HepG2 (cell line): ENCODE results near the gene ODC1. TPM values are rescaled to one million over a fixed set of nuclear protein-coding genes. Genes with fewer than 3 reads are reported as not detected.

Experiments
- ASH2L ChIP-seq: fragments of 300-600, 200-600 bp; sonication (generic); IDR thresholded peaks from 2 replicates; pipeline ENCODE4 v1.7.0; 2017; ENCODE audit warnings: low read depth, mild to moderate bottlenecking, moderate library complexity, mixed read lengths, low read length; ENCODE audit not compliant: insufficient read length
- BRD4 ChIP-seq: sonication (generic); formaldehyde crosslinking; IDR thresholded peaks from 2 replicates; pipeline ENCODE4 v1.4.0; 2020; ENCODE audit warnings: missing genetic modification reagents
- DPF2 ChIP-seq: sonication (generic); formaldehyde crosslinking; IDR thresholded peaks from 2 replicates; pipeline ENCODE4 v1.4.0; 2020; ENCODE audit warnings: mild to moderate bottlenecking, low read depth, missing genetic modification reagents, borderline replicate concordance
- ELF4 ChIP-seq: sonication (generic); formaldehyde crosslinking; IDR thresholded peaks from 2 replicates; pipeline ENCODE4 v1.5.0; 2020; ENCODE audit warnings: missing genetic modification reagents, mild to moderate bottlenecking, moderate library complexity, borderline replicate concordance
- EP300 ChIP-seq, 3 experiments: sonication (generic) in 1 of 3; formaldehyde crosslinking in 1 of 3; IDR thresholded peaks; 2 replicates each; pipeline versions ENCODE4 v1.5.1 to v1.6.1; 2011 to 2020; ENCODE audit warnings: low read depth in 2 of 3, low read length in 2 of 3, borderline replicate concordance in 1 of 3, improper control_type of control experiment in 1 of 3, mild to moderate bottlenecking in 1 of 3, missing genetic modification reagents in 1 of 3, moderate library complexity in 1 of 3
- GPN1 ChIP-seq: sonication (generic); formaldehyde crosslinking; IDR thresholded peaks from 2 replicates; pipeline ENCODE4 v1.5.1; 2020; ENCODE audit warnings: missing genetic modification reagents, borderline replicate concordance
- GTF2F1 ChIP-seq: fragments of 150-350 bp; IDR thresholded peaks from 2 replicates; pipeline ENCODE4 v1.6.1; 2014; ENCODE audit warnings: low read length
- HNRNPK ChIP-seq: fragments of 200-400 bp; formaldehyde crosslinking; IDR thresholded peaks from 2 replicates; pipeline ENCODE4 v1.6.1; 2018; ENCODE audit warnings: low read length, low read depth, moderate library complexity, mild to moderate bottlenecking; ENCODE audit not compliant: poor library complexity, severe bottlenecking
- KMT2B ChIP-seq: IDR thresholded peaks from 2 replicates; pipeline ENCODE4 v1.6.1; 2016; ENCODE audit warnings: missing genetic modification reagents, missing compliant biosample characterization
- MAF1 ChIP-seq: sonication (generic); formaldehyde crosslinking; IDR thresholded peaks from 2 replicates; pipeline ENCODE4 v1.5.0; 2020; ENCODE audit warnings: missing genetic modification reagents, borderline replicate concordance
- MBD4 ChIP-seq: IDR thresholded peaks from 2 replicates; pipeline ENCODE4 v1.6.1; 2012; ENCODE audit warnings: low read length, inconsistent platforms, borderline replicate concordance
- MED1 ChIP-seq: sonication (generic); formaldehyde crosslinking; IDR thresholded peaks from 2 replicates; pipeline ENCODE4 v1.4.0; 2020; ENCODE audit warnings: missing genetic modification reagents
- NBN ChIP-seq: fragments of 450-650 bp; conservative IDR thresholded peaks from 2 replicates; pipeline ENCODE4 v1.6.1; 2017
- NFKB2 ChIP-seq: sonication (generic); formaldehyde crosslinking; IDR thresholded peaks from 2 replicates; pipeline ENCODE4 v1.4.0; 2020; ENCODE audit warnings: missing genetic modification reagents, borderline replicate concordance
- POGZ ChIP-seq: sonication (generic); formaldehyde crosslinking; IDR thresholded peaks from 2 replicates; pipeline ENCODE4 v1.4.0; 2020; ENCODE audit warnings: mild to moderate bottlenecking, missing genetic modification reagents
- REPIN1 ChIP-seq: sonication (generic); formaldehyde crosslinking; IDR thresholded peaks from 2 replicates; pipeline ENCODE4 v1.8.0; 2022; ENCODE audit warnings: missing genetic modification reagents, low read depth, mild to moderate bottlenecking, borderline replicate concordance
- SMAD3 ChIP-seq: sonication (generic); formaldehyde crosslinking; IDR thresholded peaks from 2 replicates; pipeline ENCODE4 v1.4.0; 2020; ENCODE audit warnings: missing genetic modification reagents
- SMYD3 ChIP-seq: sonication (generic); formaldehyde crosslinking; IDR thresholded peaks from 2 replicates; pipeline ENCODE4 v1.8.1; 2023; ENCODE audit warnings: mild to moderate bottlenecking, missing genetic modification reagents
- SRY ChIP-seq: sonication (generic); formaldehyde crosslinking; IDR thresholded peaks from 2 replicates; pipeline ENCODE4 v1.8.0; 2022; ENCODE audit warnings: mild to moderate bottlenecking, missing genetic modification reagents
- TGIF2 ChIP-seq: IDR thresholded peaks from 2 replicates; pipeline ENCODE4 v1.6.1; 2016; ENCODE audit warnings: control low read depth, missing compliant biosample characterization
- THAP11 ChIP-seq: IDR thresholded peaks from 2 replicates; pipeline ENCODE4 v1.6.1; 2016; ENCODE audit warnings: missing biosample characterization, missing genetic modification reagents
- ZKSCAN1 ChIP-seq: fragments of 150-350 bp; IDR thresholded peaks from 2 replicates; pipeline ENCODE4 v1.6.1; 2014; ENCODE audit warnings: low read length
- ZNF256 ChIP-seq: sonication (generic); formaldehyde crosslinking; conservative IDR thresholded peaks from 2 replicates; pipeline ENCODE4 v1.4.0; 2020; ENCODE audit warnings: missing genetic modification reagents
- ZNF3 ChIP-seq: IDR thresholded peaks from 2 replicates; pipeline ENCODE4 v1.7.0; 2017; ENCODE audit warnings: inconsistent platforms
- ZNF850 ChIP-seq: sonication (generic); formaldehyde crosslinking; conservative IDR thresholded peaks from 2 replicates; pipeline ENCODE4 v1.9.0; 2021; ENCODE audit warnings: mild to moderate bottlenecking, missing genetic modification reagents
- polyA plus RNA-seq, 8 experiments: library from polyadenylated mRNA; depleted of rRNA in 3 of 8; stranded (reverse) in 7 of 8; unstranded in 1 of 8; fragments of >200 nt; fragmentation: Illumina TruSeq in 4 of 8; extraction: Trizol in 4 of 8; gene quantifications; 2 replicates each; pipeline versions ENCODE4 v1.2.1 to v1.2.3, GENCODE V29; 2011 to 2016; ENCODE audit warnings: low read depth in 4 of 8, missing spikeins in 1 of 8, mixed read lengths in 1 of 8; ENCODE audit not compliant: insufficient read depth in 1 of 8
- total RNA-seq, 5 experiments: library from RNA; depleted of rRNA; stranded (reverse); fragments of >200 nt; fragmentation: Illumina TruSeq; extraction: Trizol; gene quantifications; 2 replicates each; pipeline ENCODE4 v1.2.3, GENCODE V29; 2016; ENCODE audit warnings: low read depth in 1 of 5
- TF ChIP-seq, protein P1 (sequence below): sonication (generic); formaldehyde crosslinking; IDR thresholded peaks from 2 replicates; pipeline ENCODE4 v1.5.1; 2020; ENCODE audit warnings: missing genetic modification reagents, mild to moderate bottlenecking, borderline replicate concordance
- TF ChIP-seq, protein P2 (sequence below): sonication (generic); formaldehyde crosslinking; IDR thresholded peaks from 2 replicates; pipeline ENCODE4 v1.4.0; 2020; ENCODE audit warnings: missing genetic modification reagents

ODC1 gene
- total and polyA plus RNA-seq, 2 of the 13 experiments (the other 11 are each of a cell fraction or from before 2014, with no cell fraction given) = 142 to 371 TPM

DNA sequence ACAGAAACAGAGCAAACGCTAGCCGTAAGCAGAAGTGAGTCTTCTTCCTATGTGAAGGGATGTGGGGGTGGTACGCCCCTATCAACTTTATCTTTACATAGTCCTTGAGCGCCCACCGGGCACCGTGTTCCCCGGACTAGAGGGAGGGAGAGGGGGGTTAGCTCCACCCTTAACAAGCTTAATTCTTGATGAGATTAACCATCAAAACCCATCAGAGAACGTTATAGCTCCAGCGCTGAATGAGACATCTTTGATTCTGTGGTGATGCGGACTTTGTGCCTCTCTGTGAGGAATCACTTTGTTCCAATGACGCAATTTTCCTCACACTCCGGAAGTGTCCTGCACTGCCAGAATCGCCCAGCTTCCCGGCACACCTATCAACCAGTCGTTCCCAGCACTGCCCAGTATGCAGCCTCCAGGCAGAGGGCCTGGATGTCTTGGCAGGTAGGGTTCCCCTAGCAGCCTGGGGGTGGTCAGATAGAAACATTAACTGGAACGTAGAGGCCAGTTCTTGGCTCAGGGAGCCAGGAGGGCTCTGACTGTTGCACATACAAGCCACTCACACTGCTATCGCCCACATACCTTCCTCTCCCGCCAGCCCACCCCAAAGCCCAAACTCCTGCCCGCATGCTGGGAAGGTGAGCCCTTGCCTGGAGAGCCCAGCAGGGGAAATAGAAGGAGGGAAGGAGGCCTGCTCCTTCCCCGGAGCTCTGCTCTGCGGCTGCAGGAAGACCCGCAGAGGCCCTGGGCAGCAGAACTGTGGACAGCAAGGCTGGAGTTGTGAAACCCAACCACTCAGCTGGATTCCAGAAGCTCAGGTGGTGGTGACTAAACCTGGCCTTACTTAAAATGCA, 1.9 kb upstream of the ODC1 start (continued):
- peak; percentile 88 for TF ChIP-seq DPF2
- TF ChIP-seq SMAD3 = peak; percentile 81
- TF ChIP-seq BRD4 (CRISPR knock-in tag) = 0 out of 2 replicates have a peak, but pooled peaks have one; percentile 36
- peak; percentile 71 to 88; a peak in 3 of 4 replicates for TF ChIP-seq EP300 (IDR thresholded peaks at IDR 0.05; ENCODE audit: low read depth in 2 of 2, low read length in 2 of 2)
- peak; percentile 85 for TF ChIP-seq EP300 (CRISPR knock-in tag; IDR thresholded peaks at IDR 0.05; ENCODE audit: borderline replicate concordance)
- peak; percentile 73; the same call in 1 of the 2 replicates for TF ChIP-seq REPIN1
- TF ChIP-seq SMYD3 (CRISPR knock-in tag) = 0 out of 2 replicates have a peak, but pooled peaks have one; percentile 35
- TF ChIP-seq GPN1 (CRISPR knock-in tag) = no peak
- TF ChIP-seq MBD4 = no peak
- TF ChIP-seq TGIF2 (CRISPR knock-in tag) = peak; percentile 91
- peak; percentile 92 for TF ChIP-seq MED1 (CRISPR knock-in tag)
- TF ChIP-seq THAP11 (CRISPR knock-in tag) = peak; percentile 88
- TF ChIP-seq SRY = no peak; the same call in none of the 2 replicates
- peak; percentile 82 for TF ChIP-seq POGZ
- TF ChIP-seq ZNF850 = no peak
- TF ChIP-seq KMT2B (CRISPR knock-in tag) = peak; percentile 85
- peak; percentile 91 for TF ChIP-seq ASH2L
- no peak for TF ChIP-seq MAF1 (CRISPR knock-in tag)
- TF ChIP-seq ZKSCAN1 = no peak
- TF ChIP-seq, protein P1, sequence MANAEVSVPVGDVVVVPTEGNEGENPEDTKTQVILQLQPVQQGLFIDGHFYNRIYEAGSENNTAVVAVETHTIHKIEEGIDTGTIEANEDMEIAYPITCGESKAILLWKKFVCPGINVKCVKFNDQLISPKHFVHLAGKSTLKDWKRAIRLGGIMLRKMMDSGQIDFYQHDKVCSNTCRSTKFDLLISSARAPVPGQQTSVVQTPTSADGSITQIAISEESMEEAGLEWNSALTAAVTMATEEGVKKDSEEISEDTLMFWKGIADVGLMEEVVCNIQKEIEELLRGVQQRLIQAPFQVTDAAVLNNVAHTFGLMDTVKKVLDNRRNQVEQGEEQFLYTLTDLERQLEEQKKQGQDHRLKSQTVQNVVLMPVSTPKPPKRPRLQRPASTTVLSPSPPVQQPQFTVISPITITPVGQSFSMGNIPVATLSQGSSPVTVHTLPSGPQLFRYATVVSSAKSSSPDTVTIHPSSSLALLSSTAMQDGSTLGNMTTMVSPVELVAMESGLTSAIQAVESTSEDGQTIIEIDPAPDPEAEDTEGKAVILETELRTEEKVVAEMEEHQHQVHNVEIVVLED (CRISPR knock-in tag) = peak; percentile 70
- TF ChIP-seq NBN = no peak
- TF ChIP-seq ZNF3 (CRISPR knock-in tag) = 0 out of 2 replicates have a peak, but pooled peaks have one; percentile 38
- TF ChIP-seq ZNF256 = no peak
- no peak for TF ChIP-seq HNRNPK
- TF ChIP-seq NFKB2 (CRISPR knock-in tag) = peak; percentile 34; the same call in 1 of the 2 replicates
- no peak for TF ChIP-seq GTF2F1
- TF ChIP-seq, protein P2, sequence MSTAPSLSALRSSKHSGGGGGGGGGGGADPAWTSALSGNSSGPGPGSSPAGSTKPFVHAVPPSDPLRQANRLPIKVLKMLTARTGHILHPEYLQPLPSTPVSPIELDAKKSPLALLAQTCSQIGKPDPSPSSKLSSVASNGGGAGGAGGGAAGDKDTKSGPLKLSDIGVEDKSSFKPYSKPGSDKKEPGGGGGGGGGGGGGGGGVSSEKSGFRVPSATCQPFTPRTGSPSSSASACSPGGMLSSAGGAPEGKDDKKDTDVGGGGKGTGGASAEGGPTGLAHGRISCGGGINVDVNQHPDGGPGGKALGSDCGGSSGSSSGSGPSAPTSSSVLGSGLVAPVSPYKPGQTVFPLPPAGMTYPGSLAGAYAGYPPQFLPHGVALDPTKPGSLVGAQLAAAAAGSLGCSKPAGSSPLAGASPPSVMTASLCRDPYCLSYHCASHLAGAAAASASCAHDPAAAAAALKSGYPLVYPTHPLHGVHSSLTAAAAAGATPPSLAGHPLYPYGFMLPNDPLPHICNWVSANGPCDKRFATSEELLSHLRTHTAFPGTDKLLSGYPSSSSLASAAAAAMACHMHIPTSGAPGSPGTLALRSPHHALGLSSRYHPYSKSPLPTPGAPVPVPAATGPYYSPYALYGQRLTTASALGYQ (CRISPR knock-in tag) = no peak
- 0 out of 2 replicates have a peak, but pooled peaks have one; percentile 72 for TF ChIP-seq ELF4 (CRISPR knock-in tag)
